ENCODE results near the gene CRHR2. TPM values are rescaled to one million over a fixed set of nuclear protein-coding genes. Genes with fewer than 3 reads are reported as not detected.

CRHR2 gene
- total RNA-seq, 1 experiment from 2014 or later: 0.22 TPM

DNA sequence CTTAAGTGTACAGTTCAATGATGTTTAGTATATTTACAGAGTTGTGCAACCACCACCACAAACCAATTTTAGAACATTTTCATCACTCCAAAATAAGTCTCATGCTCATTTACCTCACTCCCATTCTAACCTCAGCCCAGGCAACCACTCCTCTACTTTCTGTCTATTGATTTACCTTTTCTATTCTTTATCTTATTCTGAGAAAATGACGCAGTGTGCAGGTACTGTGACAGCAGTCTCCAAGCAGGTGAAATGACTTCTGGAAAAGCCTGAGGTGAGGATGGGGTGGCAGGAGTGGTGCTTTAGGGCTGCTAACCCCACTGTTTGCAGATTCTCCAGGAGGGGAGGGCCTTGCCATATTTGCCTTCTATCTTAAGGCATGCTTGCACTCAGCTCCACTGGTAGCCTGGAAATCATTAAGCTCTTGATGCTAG lies 48.0 kb downstream of the CRHR2 start (continued):
- TF ChIP-seq ERG (CRISPR knock-in tag; IDR thresholded peaks at IDR 0.05): no peak
- no peak for TF ChIP-seq FOXK1 (CRISPR knock-in tag; IDR thresholded peaks at IDR 0.05)

- POLR2A ChIA-PET: no interaction called here
- ATAC-seq: no peak
These were observed 49.0 kb downstream of the CRHR2 start for GRCh38 chr7:30633223-30633622.

More at GRCh38 chr7:30633223-30633622, 49.0 kb downstream of the CRHR2 start:
- Mint-ChIP-seq H3K9me3 (no peaks in the 10 kb centered on the region), H3K27me3 (ENCODE audit: low read depth) (no peaks in the 10 kb centered on the region), H3K4me1 (no peaks in the 10 kb centered on the region), H3K36me3 (peaks cover 66% of the 10 kb centered on the region), H3K4me3 (no peak overlapping the region), H3K27ac (no peak overlapping the region)
- TF ChIP-seq NFYB (CRISPR knock-in tag; conservative IDR thresholded peaks at IDR 0.05; ENCODE audit: low read depth): no peak
- TF ChIP-seq ZNF671 (CRISPR knock-in tag; IDR thresholded peaks at IDR 0.05): no peak
- TF ChIP-seq NFE2L1 (CRISPR knock-in tag; IDR thresholded peaks at IDR 0.05): no peak
- TF ChIP-seq SMAD3 (CRISPR knock-in tag; IDR thresholded peaks at IDR 0.05; ENCODE audit: borderline replicate concordance): no peak
- TF ChIP-seq, protein P1, sequence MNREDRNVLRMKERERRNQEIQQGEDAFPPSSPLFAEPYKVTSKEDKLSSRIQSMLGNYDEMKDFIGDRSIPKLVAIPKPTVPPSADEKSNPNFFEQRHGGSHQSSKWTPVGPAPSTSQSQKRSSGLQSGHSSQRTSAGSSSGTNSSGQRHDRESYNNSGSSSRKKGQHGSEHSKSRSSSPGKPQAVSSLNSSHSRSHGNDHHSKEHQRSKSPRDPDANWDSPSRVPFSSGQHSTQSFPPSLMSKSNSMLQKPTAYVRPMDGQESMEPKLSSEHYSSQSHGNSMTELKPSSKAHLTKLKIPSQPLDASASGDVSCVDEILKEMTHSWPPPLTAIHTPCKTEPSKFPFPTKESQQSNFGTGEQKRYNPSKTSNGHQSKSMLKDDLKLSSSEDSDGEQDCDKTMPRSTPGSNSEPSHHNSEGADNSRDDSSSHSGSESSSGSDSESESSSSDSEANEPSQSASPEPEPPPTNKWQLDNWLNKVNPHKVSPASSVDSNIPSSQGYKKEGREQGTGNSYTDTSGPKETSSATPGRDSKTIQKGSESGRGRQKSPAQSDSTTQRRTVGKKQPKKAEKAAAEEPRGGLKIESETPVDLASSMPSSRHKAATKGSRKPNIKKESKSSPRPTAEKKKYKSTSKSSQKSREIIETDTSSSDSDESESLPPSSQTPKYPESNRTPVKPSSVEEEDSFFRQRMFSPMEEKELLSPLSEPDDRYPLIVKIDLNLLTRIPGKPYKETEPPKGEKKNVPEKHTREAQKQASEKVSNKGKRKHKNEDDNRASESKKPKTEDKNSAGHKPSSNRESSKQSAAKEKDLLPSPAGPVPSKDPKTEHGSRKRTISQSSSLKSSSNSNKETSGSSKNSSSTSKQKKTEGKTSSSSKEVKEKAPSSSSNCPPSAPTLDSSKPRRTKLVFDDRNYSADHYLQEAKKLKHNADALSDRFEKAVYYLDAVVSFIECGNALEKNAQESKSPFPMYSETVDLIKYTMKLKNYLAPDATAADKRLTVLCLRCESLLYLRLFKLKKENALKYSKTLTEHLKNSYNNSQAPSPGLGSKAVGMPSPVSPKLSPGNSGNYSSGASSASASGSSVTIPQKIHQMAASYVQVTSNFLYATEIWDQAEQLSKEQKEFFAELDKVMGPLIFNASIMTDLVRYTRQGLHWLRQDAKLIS (CRISPR knock-in tag; IDR thresholded peaks at IDR 0.05; ENCODE audit: borderline replicate concordance): no peak
- no peak for TF ChIP-seq ZMAT4 (CRISPR knock-in tag; IDR thresholded peaks at IDR 0.05)
- TF ChIP-seq, protein P2, sequence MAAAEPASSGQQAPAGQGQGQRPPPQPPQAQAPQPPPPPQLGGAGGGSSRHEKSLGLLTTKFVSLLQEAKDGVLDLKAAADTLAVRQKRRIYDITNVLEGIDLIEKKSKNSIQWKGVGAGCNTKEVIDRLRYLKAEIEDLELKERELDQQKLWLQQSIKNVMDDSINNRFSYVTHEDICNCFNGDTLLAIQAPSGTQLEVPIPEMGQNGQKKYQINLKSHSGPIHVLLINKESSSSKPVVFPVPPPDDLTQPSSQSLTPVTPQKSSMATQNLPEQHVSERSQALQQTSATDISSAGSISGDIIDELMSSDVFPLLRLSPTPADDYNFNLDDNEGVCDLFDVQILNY (CRISPR knock-in tag; IDR thresholded peaks at IDR 0.05): no peak
- TF ChIP-seq JUN (CRISPR knock-in tag; IDR thresholded peaks at IDR 0.05): no peak
- no peak for TF ChIP-seq CTCF (IDR thresholded peaks at IDR 0.05)
- no peak for TF ChIP-seq ZNF396 (CRISPR knock-in tag; IDR thresholded peaks at IDR 0.05; ENCODE audit: borderline replicate concordance)
- no peak for TF ChIP-seq ESRRA (CRISPR knock-in tag; IDR thresholded peaks at IDR 0.05; ENCODE audit: borderline replicate concordance)
- no peak for TF ChIP-seq EMX1 (CRISPR knock-in tag; IDR thresholded peaks at IDR 0.05)
- TF ChIP-seq ZBTB21 (CRISPR knock-in tag; IDR thresholded peaks at IDR 0.05; ENCODE audit: borderline replicate concordance): no peak
- TF ChIP-seq ATF1 (CRISPR knock-in tag; IDR thresholded peaks at IDR 0.05): no peak
- TF ChIP-seq FOXJ3 (CRISPR knock-in tag; IDR thresholded peaks at IDR 0.05; ENCODE audit: borderline replicate concordance): no peak
- no peak for TF ChIP-seq HMGXB4 (CRISPR knock-in tag; IDR thresholded peaks at IDR 0.05)
- no peak for TF ChIP-seq SOX15 (CRISPR knock-in tag; IDR thresholded peaks at IDR 0.05)
- TF ChIP-seq NR2C2 (CRISPR knock-in tag; IDR thresholded peaks at IDR 0.05): no peak
- no peak for TF ChIP-seq ATF2 (CRISPR knock-in tag; IDR thresholded peaks at IDR 0.05; ENCODE audit: borderline replicate concordance, low read depth)
- no peak for TF ChIP-seq ZNF416 (CRISPR knock-in tag; IDR thresholded peaks at IDR 0.05)
- CTCF ChIA-PET: no interaction called here
- no peak for DNase-seq (ENCODE audit: low spot score)
